Panc1 (cell line): Measurements from ENCODE around the gene ZIC4. TPM values are rescaled to one million over a fixed set of nuclear protein-coding genes. Genes with fewer than 3 reads are reported as not detected.

Experiments used
- ATAC-seq: fragments of 200-7000 bp; cut with Tn5 transposase; 2 replicates; pipeline ENCODE4 v1.9.1; 2020; ENCODE audit warnings: mild to moderate bottlenecking, moderate library complexity
- BruUV-seq: library from RNA; stranded (reverse); fragments of 400-500 nt; replicated peaks from 2 replicates; lab custom pipeline; 2021; lab: Mats Ljungman, UMichigan
- CTCF ChIA-PET: fragments of 300-600 bp; sonication (Branson Sonifier 250); formaldehyde crosslinking; loops from one replicate; lab custom pipeline; 2022; ENCODE audit warnings: antibody characterized with exemption; lab: Charles Lee
- POLR2A ChIA-PET: fragments of 300-600 bp; sonication (Branson Sonifier 250); formaldehyde crosslinking; loops from one replicate; lab custom pipeline; 2022; ENCODE audit warnings: antibody characterized with exemption; lab: Charles Lee
- DNase-seq: peaks from one replicate; pipeline ENCODE4 v3.0.0-alpha.2; 2010; ENCODE audit warnings: low read depth, low spot score
- H3K27ac ChIP-seq: 2 replicates; pipeline ENCODE4 v1.5.1; 2011; ENCODE audit warnings: mild to moderate bottlenecking, low read length, inconsistent platforms
- H3K27me3 ChIP-seq: fragments of 200-500 bp; sonication (Bioruptor generic); 2 replicates; pipeline ENCODE4 v1.6.0; 2014; ENCODE audit warnings: low read length, inconsistent platforms; ENCODE audit not compliant: control insufficient read depth, insufficient read depth
- H3K36me3 ChIP-seq: fragments of 200-500 bp; sonication (Bioruptor generic); 2 replicates; pipeline ENCODE4 v1.5.1; 2014; ENCODE audit warnings: inconsistent platforms, mild to moderate bottlenecking, low read length, moderate library complexity; ENCODE audit not compliant: control insufficient read depth, insufficient read depth
- H3K4me1 ChIP-seq: 2 replicates; pipeline ENCODE4 v1.5.1; 2011; ENCODE audit warnings: inconsistent platforms, mild to moderate bottlenecking, low read length, moderate library complexity; ENCODE audit not compliant: control insufficient read depth, insufficient read depth
- H3K4me3 ChIP-seq, 2 experiments: 2 replicates each; pipeline ENCODE4 v1.5.1; 2011 to 2012; ENCODE audit warnings: low read depth in 2 of 2, low read length in 2 of 2, mild to moderate bottlenecking in 2 of 2, inconsistent platforms in 1 of 2, moderate library complexity in 1 of 2
- H3K9me3 ChIP-seq: fragments of 200-500 bp; sonication (Bioruptor generic); 2 replicates; pipeline ENCODE4 v1.5.1; 2014; ENCODE audit warnings: low read depth, mild to moderate bottlenecking, inconsistent platforms, low read length, moderate library complexity; ENCODE audit not compliant: control insufficient read depth, insufficient read depth
- POLR2AphosphoS5 ChIP-seq: IDR thresholded peaks from 2 replicates; pipeline ENCODE4 v1.6.1; 2012; ENCODE audit warnings: mild to moderate bottlenecking, low read depth, low read length, moderate library complexity
- SIN3A ChIP-seq: IDR thresholded peaks from 2 replicates; pipeline ENCODE4 v1.6.1; 2012; ENCODE audit warnings: low read depth, mild to moderate bottlenecking, low read length, moderate library complexity, borderline replicate concordance; ENCODE audit not compliant: insufficient read depth
- TCF7L2 ChIP-seq: IDR thresholded peaks from 2 replicates; pipeline ENCODE4 v1.6.1; 2011; ENCODE audit warnings: mild to moderate bottlenecking, low read depth, low read length, inconsistent platforms
- in situ Hi-C: cut with HindIII; loops from 2 replicates; pipeline ENCODE4 v1.10.0; 2016; ENCODE audit warnings: low sequenced_read_pairs, low pct_unique_long_range_greater_than_20kb
- intact Hi-C: fragments of 100-400 bp; cut with micrococcal nuclease; formaldehyde crosslinking; loops from one replicate; pipeline ENCODE4 v1.10.0; 2022; ENCODE audit not compliant: unreplicated experiment
- total RNA-seq: library from RNA; stranded (reverse); gene quantifications from one replicate; pipeline ENCODE4 v1.2.1, GENCODE V29; 2021; ENCODE audit not compliant: unreplicated experiment
- TF ChIP-seq, protein P1 (sequence below), 2 experiments: IDR thresholded peaks; 2 replicates each; pipeline ENCODE4 v1.6.1; 2011 to 2012; ENCODE audit warnings: low read depth in 2 of 2, control low read depth in 1 of 2, low read length in 1 of 2, mild to moderate bottlenecking in 1 of 2, moderate library complexity in 1 of 2; ENCODE audit not compliant: insufficient read depth in 1 of 2
- TF ChIP-seq, protein P2 (sequence below): fragments of 450-650 bp; IDR thresholded peaks from 2 replicates; pipeline ENCODE4 v1.5.1; 2017; ENCODE audit warnings: mild to moderate bottlenecking

The ZIC4 gene
- total RNA-seq, 1 experiment from 2014 or later: not detected

- ChIA-PET CTCF (interaction anchor here (0.6 kb wide), 1 partner anchor 8 kb away, joined by 3 read pairs; no protein-coding TSS in a partner anchor), POLR2A (no interaction called here)
- intact Hi-C loops: no loop called here
- H3K27ac ChIP-seq: no peak overlapping the region
- TF ChIP-seq TCF7L2 (no peak), POLR2AphosphoS5 (no peak), SIN3A (no peak)
- TF ChIP-seq, protein P1, sequence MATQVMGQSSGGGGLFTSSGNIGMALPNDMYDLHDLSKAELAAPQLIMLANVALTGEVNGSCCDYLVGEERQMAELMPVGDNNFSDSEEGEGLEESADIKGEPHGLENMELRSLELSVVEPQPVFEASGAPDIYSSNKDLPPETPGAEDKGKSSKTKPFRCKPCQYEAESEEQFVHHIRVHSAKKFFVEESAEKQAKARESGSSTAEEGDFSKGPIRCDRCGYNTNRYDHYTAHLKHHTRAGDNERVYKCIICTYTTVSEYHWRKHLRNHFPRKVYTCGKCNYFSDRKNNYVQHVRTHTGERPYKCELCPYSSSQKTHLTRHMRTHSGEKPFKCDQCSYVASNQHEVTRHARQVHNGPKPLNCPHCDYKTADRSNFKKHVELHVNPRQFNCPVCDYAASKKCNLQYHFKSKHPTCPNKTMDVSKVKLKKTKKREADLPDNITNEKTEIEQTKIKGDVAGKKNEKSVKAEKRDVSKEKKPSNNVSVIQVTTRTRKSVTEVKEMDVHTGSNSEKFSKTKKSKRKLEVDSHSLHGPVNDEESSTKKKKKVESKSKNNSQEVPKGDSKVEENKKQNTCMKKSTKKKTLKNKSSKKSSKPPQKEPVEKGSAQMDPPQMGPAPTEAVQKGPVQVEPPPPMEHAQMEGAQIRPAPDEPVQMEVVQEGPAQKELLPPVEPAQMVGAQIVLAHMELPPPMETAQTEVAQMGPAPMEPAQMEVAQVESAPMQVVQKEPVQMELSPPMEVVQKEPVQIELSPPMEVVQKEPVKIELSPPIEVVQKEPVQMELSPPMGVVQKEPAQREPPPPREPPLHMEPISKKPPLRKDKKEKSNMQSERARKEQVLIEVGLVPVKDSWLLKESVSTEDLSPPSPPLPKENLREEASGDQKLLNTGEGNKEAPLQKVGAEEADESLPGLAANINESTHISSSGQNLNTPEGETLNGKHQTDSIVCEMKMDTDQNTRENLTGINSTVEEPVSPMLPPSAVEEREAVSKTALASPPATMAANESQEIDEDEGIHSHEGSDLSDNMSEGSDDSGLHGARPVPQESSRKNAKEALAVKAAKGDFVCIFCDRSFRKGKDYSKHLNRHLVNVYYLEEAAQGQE (IDR thresholded peaks at IDR 0.05; ENCODE audit: insufficient read depth in 1 of 2, low read depth in 2 of 2, low read length in 1 of 2): no peak
- TF ChIP-seq, protein P2, sequence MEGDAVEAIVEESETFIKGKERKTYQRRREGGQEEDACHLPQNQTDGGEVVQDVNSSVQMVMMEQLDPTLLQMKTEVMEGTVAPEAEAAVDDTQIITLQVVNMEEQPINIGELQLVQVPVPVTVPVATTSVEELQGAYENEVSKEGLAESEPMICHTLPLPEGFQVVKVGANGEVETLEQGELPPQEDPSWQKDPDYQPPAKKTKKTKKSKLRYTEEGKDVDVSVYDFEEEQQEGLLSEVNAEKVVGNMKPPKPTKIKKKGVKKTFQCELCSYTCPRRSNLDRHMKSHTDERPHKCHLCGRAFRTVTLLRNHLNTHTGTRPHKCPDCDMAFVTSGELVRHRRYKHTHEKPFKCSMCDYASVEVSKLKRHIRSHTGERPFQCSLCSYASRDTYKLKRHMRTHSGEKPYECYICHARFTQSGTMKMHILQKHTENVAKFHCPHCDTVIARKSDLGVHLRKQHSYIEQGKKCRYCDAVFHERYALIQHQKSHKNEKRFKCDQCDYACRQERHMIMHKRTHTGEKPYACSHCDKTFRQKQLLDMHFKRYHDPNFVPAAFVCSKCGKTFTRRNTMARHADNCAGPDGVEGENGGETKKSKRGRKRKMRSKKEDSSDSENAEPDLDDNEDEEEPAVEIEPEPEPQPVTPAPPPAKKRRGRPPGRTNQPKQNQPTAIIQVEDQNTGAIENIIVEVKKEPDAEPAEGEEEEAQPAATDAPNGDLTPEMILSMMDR: no peak
- DNase-seq (no peak), ATAC-seq (no peak)
- in situ Hi-C loops: no loop called here
- BruUV-seq: no TSS peak
- H3K27me3 ChIP-seq: no peaks in the 10 kb centered on the region; the same call in 1 of the 2 replicates
- no peaks in the 10 kb centered on the region for H3K9me3 ChIP-seq
- no peaks in the 10 kb centered on the region for H3K4me1 ChIP-seq
- no peaks in the 10 kb centered on the region for H3K36me3 ChIP-seq
- H3K4me3 ChIP-seq: no peak overlapping the region
Measured at GRCh38 chr3:147422601-147423536, 16.5 kb upstream of the ZIC4 start.

GRCh38 chr3:147422196-147422595 lies 15.9 kb upstream of the ZIC4 start:
- Histone ChIP-seq H3K9me3 (no peaks in the 10 kb centered on the region), H3K27me3 (no peaks in the 10 kb centered on the region; the same call in 1 of the 2 replicates), H3K36me3 (no peaks in the 10 kb centered on the region), H3K27ac (no peak overlapping the region), H3K4me3 (no peak overlapping the region), H3K4me1 (no peaks in the 10 kb centered on the region)
- POLR2A ChIA-PET: no interaction called here
- ATAC-seq (no peak), DNase-seq (no peak)
- in situ Hi-C loops: no loop called here
- no TSS peak for BruUV-seq
- intact Hi-C loops: no loop called here
- TF ChIP-seq SIN3A (no peak), POLR2AphosphoS5 (no peak), TCF7L2 (no peak)
- TF ChIP-seq, protein P1 (IDR thresholded peaks at IDR 0.05; ENCODE audit: insufficient read depth in 1 of 2, low read depth in 2 of 2, low read length in 1 of 2): no peak
- TF ChIP-seq, protein P2: no peak
- CTCF ChIA-PET: interaction anchor here (0.6 kb wide), 1 partner anchor 8 kb away, joined by 3 read pairs; no protein-coding TSS in a partner anchor
